Muscle layer of duodenum (tissue), 2 donors: ENCODE measurements around the gene NFIB.

Source experiments
- H3K27ac ChIP-seq: one replicate; pipeline ENCODE4 v1.7.0; 2013; ENCODE audit warnings: mild to moderate bottlenecking, low read length
- H3K27me3 ChIP-seq: one replicate; pipeline ENCODE4 v1.7.0; 2013; ENCODE audit warnings: low read depth, mild to moderate bottlenecking, control low read depth, low read length
- H3K36me3 ChIP-seq, 2 donors: one replicate each; pipeline ENCODE4 v1.7.0; 2013; ENCODE audit warnings: low read length in 2 of 2, control low read depth in 1 of 2, mild to moderate bottlenecking in 1 of 2; ENCODE audit not compliant: insufficient read depth in 2 of 2, control insufficient read depth in 1 of 2
- H3K4me1 ChIP-seq, 2 donors: one replicate each; pipeline ENCODE4 v1.7.0; 2013; ENCODE audit warnings: low read length in 2 of 2, mild to moderate bottlenecking in 2 of 2, control low read depth in 1 of 2, moderate library complexity in 1 of 2; ENCODE audit not compliant: insufficient read depth in 2 of 2, control insufficient read depth in 1 of 2
- H3K4me3 ChIP-seq, 2 donors: one replicate each; pipeline ENCODE4 v1.7.0; 2013; ENCODE audit warnings: low read length in 2 of 2, low read depth in 1 of 2, mild to moderate bottlenecking in 1 of 2
- H3K9me3 ChIP-seq, 2 donors: one replicate each; pipeline ENCODE4 v1.7.0; 2013; ENCODE audit warnings: low read length in 2 of 2, control low read depth in 1 of 2, mild to moderate bottlenecking in 1 of 2; ENCODE audit not compliant: control insufficient read depth in 1 of 2
- donor health status: healthy.

The NFIB gene

DNA sequence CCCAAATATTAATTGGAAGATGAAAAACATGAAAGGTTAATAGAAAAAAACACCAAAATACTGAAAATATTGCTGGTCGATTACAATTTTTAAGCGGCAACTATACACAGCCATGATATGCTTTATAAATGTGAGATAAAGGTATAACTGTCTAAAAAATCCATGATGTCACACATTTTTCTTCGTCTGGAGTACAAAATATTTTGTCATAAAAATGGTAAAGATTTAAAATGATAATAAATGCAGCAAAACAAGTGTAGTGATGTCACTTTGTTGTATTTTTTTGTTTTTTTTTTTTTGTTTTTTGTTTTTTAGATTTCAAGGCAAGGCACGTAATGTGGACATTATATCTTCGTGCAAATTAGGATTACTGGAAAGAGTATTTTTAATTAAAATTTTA, 227.4 kb downstream of the NFIB start:
- H3K27ac ChIP-seq: no peak overlapping the region
- H3K27me3 ChIP-seq: no peaks in the 10 kb centered on the region
- no peak overlapping the region for H3K4me3 ChIP-seq
- H3K36me3 ChIP-seq: peaks cover 0 to 7% of the 10 kb centered on the region in 2 donors
- H3K9me3 ChIP-seq: no peaks in the 10 kb centered on the region
- peaks cover 0 to 10% of the 10 kb centered on the region in 2 donors for H3K4me1 ChIP-seq

DNA sequence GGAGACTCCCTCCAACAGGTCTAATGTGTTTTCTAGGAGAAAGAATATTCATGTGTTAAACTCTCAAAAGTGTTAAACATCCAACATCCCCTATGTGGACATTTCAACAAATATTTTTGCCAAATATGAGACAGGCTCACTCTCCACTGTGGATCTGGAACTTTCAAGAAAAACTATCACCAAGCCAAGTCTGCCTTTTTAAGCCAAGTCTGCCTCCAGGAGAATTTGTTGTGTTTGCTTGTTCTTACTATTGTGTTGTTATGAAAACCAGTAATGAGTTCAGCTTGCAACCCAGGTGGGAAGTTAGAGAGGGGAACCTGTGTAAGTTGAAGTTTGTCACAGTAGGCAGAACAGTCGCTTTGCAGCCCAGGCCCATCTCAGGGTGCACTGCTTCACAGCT, 228.1 kb downstream of the NFIB start:
- Histone ChIP-seq H3K36me3 (peaks cover 0 to 7% of the 10 kb centered on the region in 2 donors), H3K27ac (no peak overlapping the region), H3K27me3 (no peaks in the 10 kb centered on the region), H3K4me3 (no peak overlapping the region), H3K4me1 (peaks cover 0 to 10% of the 10 kb centered on the region in 2 donors), H3K9me3 (no peaks in the 10 kb centered on the region)

GRCh38 chr9:14084867-14085266, 229.1 kb downstream of the NFIB start:
- H3K27me3 ChIP-seq: no peaks in the 10 kb centered on the region
- no peak overlapping the region for H3K4me3 ChIP-seq
- no peak overlapping the region for H3K27ac ChIP-seq
- no peaks in the 10 kb centered on the region for H3K9me3 ChIP-seq
- H3K4me1 ChIP-seq: peaks cover 0 to 10% of the 10 kb centered on the region in 2 donors
- H3K36me3 ChIP-seq: peaks cover 0 to 7% of the 10 kb centered on the region in 2 donors

- no peak overlapping the region for H3K27ac ChIP-seq
- no peaks in the 10 kb centered on the region for H3K9me3 ChIP-seq
- H3K4me1 ChIP-seq: peaks cover 0 to 10% of the 10 kb centered on the region in 2 donors
- H3K36me3 ChIP-seq: peaks cover 0 to 7% of the 10 kb centered on the region in 2 donors
- no peak overlapping the region for H3K4me3 ChIP-seq
- no peaks in the 10 kb centered on the region for H3K27me3 ChIP-seq
Measured at GRCh38 chr9:14083366-14083765, 230.6 kb downstream of the NFIB start.

DNA sequence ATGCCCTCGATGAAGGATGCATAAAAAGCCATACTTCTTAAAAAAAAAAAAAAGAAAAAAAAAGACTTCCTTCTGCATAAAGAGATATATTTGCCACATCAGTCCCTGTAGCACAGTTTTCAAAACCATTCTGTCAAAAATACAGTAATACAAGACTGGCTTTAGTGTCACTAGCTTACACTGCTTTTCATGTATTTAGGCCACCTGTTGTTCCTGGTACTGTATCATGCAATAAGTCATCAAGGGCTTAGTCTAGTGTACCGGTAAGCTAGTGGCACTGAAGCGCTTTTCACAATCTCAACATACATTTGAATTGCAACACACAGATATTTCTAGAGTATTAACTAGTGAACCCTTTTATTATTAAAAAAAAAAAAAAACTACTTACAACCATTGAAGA, 231.2 kb downstream of the NFIB start:
- H3K36me3 ChIP-seq: peaks cover 0 to 4% of the 10 kb centered on the region in 2 donors
- no peak overlapping the region for H3K27ac ChIP-seq
- no peaks in the 10 kb centered on the region for H3K27me3 ChIP-seq
- H3K9me3 ChIP-seq: no peaks in the 10 kb centered on the region
- H3K4me3 ChIP-seq: no peak overlapping the region
- H3K4me1 ChIP-seq: peaks cover 0 to 10% of the 10 kb centered on the region in 2 donors

- Histone ChIP-seq H3K36me3 (no peaks in the 10 kb centered on the region), H3K4me3 (no peak overlapping the region), H3K9me3 (no peaks in the 10 kb centered on the region), H3K27ac (no peak overlapping the region), H3K4me1 (peaks cover 0 to 10% of the 10 kb centered on the region in 2 donors), H3K27me3 (no peaks in the 10 kb centered on the region)
Measured at GRCh38 chr9:14081745-14082144, 232.2 kb downstream of the NFIB start.

- no peak overlapping the region for H3K27ac ChIP-seq
- no peak overlapping the region for H3K4me3 ChIP-seq
- no peaks in the 10 kb centered on the region for H3K9me3 ChIP-seq
- H3K27me3 ChIP-seq: no peaks in the 10 kb centered on the region
- no peaks in the 10 kb centered on the region for H3K36me3 ChIP-seq
- peaks cover 0 to 10% of the 10 kb centered on the region in 2 donors for H3K4me1 ChIP-seq
Measured at GRCh38 chr9:14080959-14081542, 232.9 kb downstream of the NFIB start.

DNA sequence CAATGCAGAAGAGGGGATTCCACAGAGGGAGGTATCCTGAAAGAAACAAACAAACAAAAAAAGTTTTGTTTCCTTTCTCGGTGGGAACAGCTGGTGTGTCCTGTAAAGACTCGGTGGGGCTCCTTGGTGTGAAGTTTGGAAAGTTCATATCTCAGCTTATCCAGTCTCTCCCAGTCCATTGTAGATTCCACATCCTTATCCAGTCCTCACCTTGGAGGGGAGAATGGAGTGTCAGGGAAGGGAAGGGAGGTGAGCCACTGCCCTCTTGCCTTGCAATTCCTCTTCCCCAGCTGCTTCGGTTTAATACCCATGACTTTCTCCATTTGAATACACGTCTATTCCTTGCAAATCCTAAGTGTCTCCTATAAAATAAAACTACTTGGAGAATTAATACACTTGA, 234.5 kb downstream of the NFIB start:
- peaks cover 0 to 10% of the 10 kb centered on the region in 2 donors for H3K4me1 ChIP-seq
- H3K36me3 ChIP-seq: no peaks in the 10 kb centered on the region
- H3K27ac ChIP-seq: no peak overlapping the region
- no peak overlapping the region for H3K4me3 ChIP-seq
- H3K27me3 ChIP-seq: no peaks in the 10 kb centered on the region
- no peaks in the 10 kb centered on the region for H3K9me3 ChIP-seq

GRCh38 chr9:14077672-14078071, 236.3 kb downstream of the NFIB start:
- no peaks in the 10 kb centered on the region for H3K36me3 ChIP-seq
- no peaks in the 10 kb centered on the region for H3K9me3 ChIP-seq
- no peak overlapping the region for H3K4me3 ChIP-seq
- no peak overlapping the region for H3K27ac ChIP-seq
- no peaks in the 10 kb centered on the region for H3K27me3 ChIP-seq
- H3K4me1 ChIP-seq: no peaks in the 10 kb centered on the region

DNA sequence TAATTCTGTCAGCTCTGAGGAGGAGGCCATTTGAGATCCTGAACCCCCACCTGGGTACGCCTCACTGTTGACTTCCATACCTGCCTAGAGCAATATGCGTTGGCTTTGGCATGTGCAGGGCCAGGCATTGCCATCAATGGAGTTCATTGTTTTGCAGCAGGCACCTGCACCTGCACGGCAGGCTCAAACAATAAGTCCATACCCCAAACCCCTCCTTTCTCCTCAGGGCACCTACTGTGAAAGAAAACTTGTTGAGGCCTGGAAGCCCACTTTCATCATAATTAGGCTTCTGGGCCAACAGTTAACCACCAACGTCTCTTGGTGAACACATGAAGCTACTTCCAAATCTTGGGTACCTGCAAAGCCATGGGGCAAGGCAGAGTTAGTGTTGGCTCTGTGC, 238.7 kb downstream of the NFIB start:
- no peak overlapping the region for H3K4me3 ChIP-seq
- H3K36me3 ChIP-seq: no peaks in the 10 kb centered on the region
- H3K4me1 ChIP-seq: no peaks in the 10 kb centered on the region
- H3K27ac ChIP-seq: no peak overlapping the region
- H3K9me3 ChIP-seq: no peaks in the 10 kb centered on the region
- H3K27me3 ChIP-seq: no peaks in the 10 kb centered on the region

GRCh38 chr9:14072850-14073249, 241.1 kb downstream of the NFIB start:
- Histone ChIP-seq H3K27me3 (no peaks in the 10 kb centered on the region), H3K4me1 (no peaks in the 10 kb centered on the region), H3K36me3 (no peaks in the 10 kb centered on the region), H3K9me3 (no peaks in the 10 kb centered on the region), H3K27ac (no peak overlapping the region), H3K4me3 (no peak overlapping the region)

DNA sequence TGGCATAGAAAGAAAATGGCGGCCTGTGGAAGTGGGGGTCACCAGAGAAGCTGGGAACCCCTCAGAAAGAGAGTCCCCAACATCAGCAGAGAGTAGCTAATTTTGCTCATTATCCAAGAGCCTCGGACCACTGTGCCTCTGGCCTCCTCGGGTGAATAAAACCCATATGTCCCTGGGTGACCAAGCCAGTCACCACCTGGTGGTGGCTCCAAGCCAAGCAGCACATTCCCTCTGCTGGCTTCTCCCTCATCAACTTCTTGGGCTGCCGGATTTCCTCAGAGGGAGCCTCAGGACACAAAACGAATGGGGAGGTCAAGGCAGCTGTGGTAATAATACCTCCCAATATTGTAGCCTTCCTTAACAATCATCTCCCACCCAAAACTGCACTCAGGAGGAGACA, 242.5 kb downstream of the NFIB start:
- Histone ChIP-seq H3K27me3 (no peaks in the 10 kb centered on the region), H3K27ac (no peak overlapping the region), H3K4me1 (no peaks in the 10 kb centered on the region), H3K36me3 (no peaks in the 10 kb centered on the region), H3K4me3 (no peak overlapping the region), H3K9me3 (no peaks in the 10 kb centered on the region)
